OCI-M1 (cell line): ENCODE data around the gene PTPRA.
"Not testable (repeated sequence)": the region's sequence is repeated elsewhere in the genome, so short reads cannot be mapped to it uniquely, and the experiment has no call there.

Source experiments
- DNase-seq: peaks from one replicate; lab custom pipeline; 2025; lab: John Stamatoyannopoulos, UW

Gene PTPRA

DNA sequence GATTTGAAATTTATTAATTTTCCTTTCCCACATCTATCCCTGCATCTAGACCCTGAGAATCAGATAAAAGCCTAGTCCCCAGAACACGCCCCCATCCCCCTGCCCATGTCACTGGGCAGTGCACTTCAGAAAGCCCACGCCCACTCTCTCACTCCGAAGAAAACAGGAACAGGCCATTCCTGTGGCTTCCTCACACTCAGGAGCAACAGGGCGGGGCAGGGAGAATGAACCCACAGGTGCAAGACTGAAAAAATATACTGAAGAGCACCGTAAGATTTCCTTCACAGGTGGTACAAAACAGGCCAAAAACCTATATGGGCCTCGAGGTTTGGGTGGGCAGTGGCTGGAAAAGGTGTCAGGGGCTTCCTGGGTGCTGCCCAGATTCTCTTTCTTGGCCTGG, 201.5 kb downstream of the PTPRA start:
- peak; percentile 48 for DNase-seq

DNA sequence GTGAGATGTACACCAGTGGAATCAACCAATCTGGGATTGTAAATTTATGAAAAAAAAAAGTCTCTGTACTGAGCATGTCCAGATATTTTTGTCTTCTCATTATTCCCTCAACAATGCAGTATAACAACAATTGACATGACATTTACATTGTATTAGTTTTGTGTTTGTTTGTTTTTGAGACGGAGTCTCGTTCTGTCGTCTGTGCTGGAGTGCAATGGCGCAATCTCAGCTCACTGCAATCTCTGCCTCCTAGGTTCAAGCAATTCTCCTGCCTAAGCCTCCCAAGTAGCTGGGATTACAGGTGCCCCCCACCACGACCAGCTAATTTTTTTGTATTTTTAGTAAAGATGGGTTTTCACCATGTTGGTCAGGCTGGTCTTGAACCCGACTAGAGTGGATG, 202.0 kb downstream of the PTPRA start:
- DNase-seq: not testable (repeated sequence)

DNA sequence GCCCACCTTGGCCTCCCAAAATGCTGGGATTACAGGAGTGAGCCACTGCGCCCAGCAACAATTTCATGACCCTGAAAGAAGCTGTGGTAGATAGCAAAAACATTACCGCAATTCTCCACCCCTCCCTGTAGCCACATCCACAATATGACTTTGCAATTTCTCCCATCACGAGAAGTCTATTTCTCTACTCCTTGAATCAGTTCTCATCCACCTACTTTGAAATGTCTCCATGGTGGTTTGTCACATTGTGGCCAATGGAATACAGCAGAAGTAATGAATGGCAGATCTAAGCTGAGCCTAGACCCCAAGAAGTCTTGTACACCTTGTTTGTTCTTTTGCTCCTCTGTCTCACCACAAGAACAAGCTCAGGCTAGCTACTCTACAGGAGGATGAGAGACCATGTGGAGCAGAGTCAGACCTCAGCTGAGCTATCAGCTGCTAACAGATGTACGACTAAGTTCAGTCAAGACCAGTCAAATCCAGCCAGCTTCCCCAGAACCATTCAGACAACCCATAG, 204.4 kb downstream of the PTPRA start:
- DNase-seq: peak; percentile 99

DNA sequence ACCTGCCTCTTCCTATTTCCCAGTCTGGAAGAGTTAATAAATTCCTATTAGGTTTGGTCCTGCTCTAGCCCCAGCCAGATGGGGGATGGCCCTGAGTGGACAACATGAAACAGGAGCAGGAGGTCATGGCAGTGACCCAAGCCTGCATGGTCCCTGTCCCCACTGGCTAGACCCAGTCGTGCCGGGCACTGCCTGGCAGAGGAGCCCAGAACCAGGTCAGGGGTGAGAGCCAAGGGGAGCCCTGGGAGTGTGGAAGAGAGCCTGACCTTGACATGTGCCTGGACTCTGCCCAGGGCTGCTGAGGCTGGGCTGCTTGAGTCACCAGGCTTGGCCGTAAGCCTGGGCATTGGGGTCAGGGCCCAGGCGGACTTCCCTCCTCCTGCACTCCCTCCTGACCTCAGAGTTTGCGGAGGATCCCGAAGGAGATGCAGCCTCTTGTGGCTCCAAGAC, 207.7 kb downstream of the PTPRA start:
- no peak for DNase-seq

DNA sequence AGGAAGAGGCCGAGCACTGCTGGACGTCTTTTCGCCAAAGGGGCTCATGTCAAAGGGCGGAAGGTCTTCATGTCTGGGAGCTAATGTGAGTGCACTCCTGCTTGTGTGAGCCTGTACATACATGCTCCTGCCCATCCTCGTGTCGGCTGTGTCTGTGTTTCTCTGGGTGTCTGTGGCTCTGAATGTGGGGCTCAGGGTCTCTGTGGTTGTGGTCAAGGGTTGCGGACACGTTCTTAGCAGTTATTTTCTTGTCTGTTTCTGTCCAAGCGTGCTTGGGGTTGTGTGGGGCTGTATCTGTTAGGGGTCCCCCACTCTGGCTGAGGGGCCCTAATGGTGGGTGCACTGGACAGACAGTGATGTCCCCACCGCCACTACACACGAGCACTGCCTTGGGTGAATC, 208.4 kb downstream of the PTPRA start:
- DNase-seq: no peak

DNA sequence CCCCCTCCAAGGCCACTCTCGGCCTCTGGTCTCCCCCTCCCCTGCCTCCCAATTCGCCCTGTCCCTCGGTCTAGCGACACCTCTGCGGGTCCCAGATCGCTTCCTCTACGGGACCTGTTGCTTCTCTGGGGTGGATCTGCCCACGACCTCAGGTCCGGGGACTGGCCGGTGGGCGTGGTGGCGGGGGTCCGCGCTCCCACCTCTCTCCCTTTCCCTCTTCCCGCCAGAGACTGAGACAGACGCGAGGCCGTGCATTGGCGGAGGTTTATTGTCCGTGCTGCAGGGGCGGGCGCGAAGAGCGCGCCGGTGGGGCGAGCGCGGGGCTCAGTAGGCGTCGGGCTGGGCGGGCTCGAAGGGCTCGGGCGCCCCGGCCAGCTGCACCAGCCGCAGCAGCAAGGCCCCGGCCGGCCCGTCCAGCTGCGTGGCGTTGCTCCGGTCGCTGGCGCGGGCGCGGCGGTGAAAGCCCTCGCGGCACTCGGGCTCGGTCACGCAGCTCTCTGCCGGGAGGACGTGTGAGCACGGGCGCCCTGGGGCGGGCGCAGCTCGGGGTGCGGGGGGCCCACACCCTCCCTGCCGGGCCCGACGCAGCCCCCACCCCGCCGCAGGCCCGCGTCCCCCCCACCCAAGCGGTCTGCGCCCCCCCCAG, 209.1 kb downstream of the PTPRA start:
- DNase-seq: no peak

DNA sequence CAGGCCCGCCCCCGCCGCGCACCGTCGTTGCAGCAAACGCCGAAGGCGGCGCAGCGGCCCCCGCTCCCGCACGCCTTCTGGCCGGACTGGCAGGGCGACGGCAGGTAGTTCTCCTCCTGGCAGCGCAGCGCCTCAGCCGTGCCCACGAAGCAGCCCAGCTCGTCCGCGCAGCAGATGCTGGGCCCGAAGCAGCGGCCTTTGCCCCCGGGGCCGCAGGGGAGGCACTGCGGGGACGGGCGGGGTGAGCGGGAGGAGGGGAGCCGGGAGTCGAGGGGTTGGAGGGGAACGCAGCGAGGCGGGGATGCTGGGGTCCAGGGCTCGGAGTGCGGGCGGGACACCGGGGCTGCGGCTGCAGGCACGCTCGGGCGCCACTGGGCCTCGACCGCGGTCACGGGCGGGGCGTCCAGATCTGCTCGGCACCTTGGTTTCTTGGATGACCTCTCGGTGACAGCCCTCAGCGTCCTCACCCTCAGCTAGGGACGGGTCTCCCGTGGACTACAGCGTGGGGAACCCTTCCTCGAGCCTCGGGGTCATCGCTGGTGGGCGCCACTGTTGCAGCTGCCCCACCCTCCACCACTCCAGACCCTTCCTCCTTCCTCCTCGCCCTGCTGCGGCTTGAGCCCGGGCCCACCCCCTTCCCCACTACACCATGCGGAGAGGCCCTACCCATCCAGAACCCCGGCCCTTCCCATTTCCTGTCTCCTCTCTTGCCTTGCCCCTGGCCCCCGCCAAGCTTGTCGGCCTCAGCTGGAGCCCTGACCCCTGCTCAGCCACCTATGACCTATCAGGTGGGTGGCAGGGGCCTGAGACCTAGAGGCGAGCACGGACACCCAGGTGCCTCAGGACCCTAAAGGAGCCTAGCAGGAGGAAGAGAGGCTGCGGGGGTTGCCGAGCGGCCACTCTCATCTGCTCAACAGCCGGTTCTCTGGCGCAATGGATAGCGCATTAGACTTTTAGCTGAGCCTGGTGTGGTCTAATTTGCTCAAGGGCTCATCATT, 210.0 kb downstream of the PTPRA start:
- no peak for DNase-seq

DNA sequence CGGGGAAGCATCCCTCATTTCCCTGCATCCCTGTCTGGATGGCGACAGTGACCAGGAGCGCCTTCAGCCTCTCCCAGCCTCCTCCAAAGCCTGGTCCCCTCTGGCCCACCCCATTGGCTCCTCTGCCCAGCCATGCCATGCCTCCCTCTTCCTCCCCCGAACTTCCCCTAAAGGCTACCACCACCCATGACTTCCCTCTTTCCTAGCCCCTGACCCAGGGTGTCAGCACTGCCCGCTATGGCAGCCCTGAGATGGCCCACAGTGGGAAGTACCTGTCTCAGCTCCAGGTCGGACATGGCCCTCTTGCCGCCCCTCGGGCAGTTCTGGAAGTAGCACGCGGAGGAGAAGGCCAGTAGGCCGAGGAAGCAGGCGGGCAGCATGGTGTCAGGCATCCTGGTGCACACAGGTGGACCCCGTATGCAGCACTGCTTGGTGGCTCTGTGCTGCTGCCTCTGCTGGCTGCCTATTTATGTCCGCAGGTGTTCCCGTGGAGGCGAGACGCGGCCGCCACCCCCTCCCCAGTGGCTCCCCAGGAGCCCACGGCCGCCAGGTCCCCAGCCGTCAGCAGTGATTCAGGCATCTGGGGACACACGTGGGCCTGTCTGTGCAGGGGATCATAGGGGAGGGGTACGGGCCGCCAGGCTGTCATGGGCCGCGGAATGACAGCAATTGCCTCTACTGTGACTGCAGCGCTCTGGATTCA, 211.2 kb downstream of the PTPRA start, which contains the start of gene AVP:
TSS of gene AVP (minus strand) at position 442 of the 703 bp plus-strand sequence. CDS start at position 392, 50 bp downstream.
- no peak for DNase-seq

DNA sequence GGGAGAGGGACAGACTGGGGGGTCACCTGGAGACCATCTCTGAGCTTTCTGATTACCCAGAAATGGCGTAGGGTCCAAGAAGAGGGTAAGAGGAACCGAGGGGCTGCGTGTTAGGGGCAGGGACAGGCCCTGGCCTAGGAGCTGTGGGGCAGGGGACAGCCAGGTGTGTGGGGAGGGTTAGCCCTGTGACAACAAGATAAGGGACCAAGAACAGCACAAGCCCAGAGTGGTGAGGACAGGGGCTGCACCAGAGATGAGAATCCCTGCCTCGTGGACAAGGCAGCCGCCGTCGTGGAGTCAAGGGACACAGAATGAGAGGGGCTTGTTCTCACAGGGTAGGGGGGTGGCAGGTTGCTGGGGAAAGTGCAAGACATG, 211.7 kb downstream of the PTPRA start:
- no peak for DNase-seq

DNA sequence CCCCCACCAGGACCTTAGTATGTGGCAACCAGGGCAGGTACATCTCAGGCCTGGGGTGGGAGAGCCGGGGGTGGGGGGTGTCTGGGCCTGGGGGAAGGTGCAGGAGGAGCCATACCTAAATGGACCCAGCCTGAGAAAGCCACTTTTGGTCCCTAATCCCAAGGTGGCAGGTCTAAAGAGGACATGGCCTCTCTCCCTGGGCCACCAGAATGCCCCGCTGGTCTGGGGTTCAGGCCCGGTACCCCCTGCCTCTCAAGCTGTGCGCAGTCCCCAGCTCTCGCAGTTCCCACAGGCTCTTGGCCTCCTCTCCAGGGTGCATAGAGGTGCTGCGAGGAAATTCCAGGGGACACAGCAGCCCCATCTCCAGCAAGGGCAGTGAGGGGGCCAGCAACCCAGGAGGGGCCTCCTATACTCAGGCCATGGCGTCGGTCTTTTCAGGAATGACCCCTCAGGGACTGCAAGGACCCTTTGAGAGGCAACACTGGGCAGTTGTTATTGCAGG, 212.3 kb downstream of the PTPRA start:
- DNase-seq: no peak

DNA sequence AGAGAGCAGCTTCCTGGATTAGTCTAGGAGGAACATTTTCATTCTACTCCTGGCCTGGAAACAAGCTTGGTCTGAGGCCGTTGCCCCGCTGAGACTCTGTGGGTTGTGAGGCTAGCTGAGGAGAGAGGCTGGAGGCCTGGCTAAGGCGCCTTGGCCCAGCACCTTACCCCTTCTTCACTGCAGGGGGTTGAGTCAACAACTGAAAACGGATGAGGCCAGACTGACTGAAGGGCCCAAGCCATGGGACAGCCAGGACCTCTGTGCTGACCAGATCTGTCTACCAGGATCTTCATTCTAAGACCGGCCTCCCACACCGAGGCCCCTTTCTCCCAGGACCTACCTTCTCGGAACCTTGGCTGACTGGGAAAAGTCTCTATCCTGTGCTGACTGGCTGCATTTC, 214.8 kb downstream of the PTPRA start:
- no peak for DNase-seq
